ENCODE measurements around the gene SYTL4.

Gene SYTL4

GRCh38 chrX:100672966-100673365, 59.0 kb downstream of the SYTL4 start:
- Histone ChIP-seq H3K79me2 (ENCODE audit: control insufficient read depth, insufficient read depth, low read length, unreplicated experiment) (no peaks in the 10 kb centered on the region), H3K4me3 (ENCODE audit: low read depth, low read length) (no peak overlapping the region), H3K4me1 (ENCODE audit: control insufficient read depth, insufficient read depth, low read length, unreplicated experiment) (peaks cover 30% of the 10 kb centered on the region), H3K27me3 (ENCODE audit: insufficient read depth, low read length) (no peaks in the 10 kb centered on the region), H3K36me3 (ENCODE audit: insufficient read depth, low read length) (peaks cover 9% of the 10 kb centered on the region; the same call in 1 of the 2 replicates), H3K27ac (ENCODE audit: low read depth, low read length) (peak overlapping the region; percentile 81), H2AFZ (ENCODE audit: low read length, unreplicated experiment) (no peak overlapping the region)

GRCh38 chrX:100663642-100664041, 68.3 kb downstream of the SYTL4 start:
- Histone ChIP-seq H3K4me1 (ENCODE audit: control insufficient read depth, insufficient read depth, low read length, unreplicated experiment) (peaks cover 27% of the 10 kb centered on the region), H3K27ac (ENCODE audit: low read depth, low read length) (no peak overlapping the region), H3K27me3 (ENCODE audit: insufficient read depth, low read length) (no peaks in the 10 kb centered on the region), H2AFZ (ENCODE audit: low read length, unreplicated experiment) (no peak overlapping the region), H3K4me3 (ENCODE audit: low read depth, low read length) (no peak overlapping the region), H3K36me3 (ENCODE audit: insufficient read depth, low read length) (peaks cover 12% of the 10 kb centered on the region), H3K79me2 (ENCODE audit: control insufficient read depth, insufficient read depth, low read length, unreplicated experiment) (peaks cover 6% of the 10 kb centered on the region)

GRCh38 chrX:100662796-100663195, 69.1 kb downstream of the SYTL4 start:
- no peak overlapping the region for H3K4me3 ChIP-seq (ENCODE audit: low read depth, low read length)
- peaks cover 12% of the 10 kb centered on the region for H3K36me3 ChIP-seq (ENCODE audit: insufficient read depth, low read length)
- H2AFZ ChIP-seq (ENCODE audit: low read length, unreplicated experiment) = no peak overlapping the region
- peaks cover 33% of the 10 kb centered on the region for H3K4me1 ChIP-seq (ENCODE audit: control insufficient read depth, insufficient read depth, low read length, unreplicated experiment)
- no peaks in the 10 kb centered on the region for H3K27me3 ChIP-seq (ENCODE audit: insufficient read depth, low read length)
- H3K27ac ChIP-seq (ENCODE audit: low read depth, low read length) = peak overlapping the region; percentile 44; the same call in 1 of the 2 replicates
- H3K79me2 ChIP-seq (ENCODE audit: control insufficient read depth, insufficient read depth, low read length, unreplicated experiment) = peaks cover 6% of the 10 kb centered on the region

GRCh38 chrX:100662170-100662569, 69.8 kb downstream of the SYTL4 start:
- H3K36me3 ChIP-seq (ENCODE audit: insufficient read depth, low read length) = peaks cover 12% of the 10 kb centered on the region
- no peak overlapping the region for H3K4me3 ChIP-seq (ENCODE audit: low read depth, low read length)
- no peaks in the 10 kb centered on the region for H3K27me3 ChIP-seq (ENCODE audit: insufficient read depth, low read length)
- H2AFZ ChIP-seq (ENCODE audit: low read length, unreplicated experiment) = no peak overlapping the region
- H3K79me2 ChIP-seq (ENCODE audit: control insufficient read depth, insufficient read depth, low read length, unreplicated experiment) = peaks cover 6% of the 10 kb centered on the region
- 0 out of 2 replicates have a peak overlapping the region, but pooled peaks have one; percentile 44 for H3K27ac ChIP-seq (ENCODE audit: low read depth, low read length)
- peaks cover 33% of the 10 kb centered on the region for H3K4me1 ChIP-seq (ENCODE audit: control insufficient read depth, insufficient read depth, low read length, unreplicated experiment)

GRCh38 chrX:100659431-100660137, 72.3 kb downstream of the SYTL4 start:
- no peak overlapping the region for H2AFZ ChIP-seq (ENCODE audit: low read length, unreplicated experiment)
- H3K79me2 ChIP-seq (ENCODE audit: control insufficient read depth, insufficient read depth, low read length, unreplicated experiment) = peaks cover 6% of the 10 kb centered on the region
- no peaks in the 10 kb centered on the region for H3K27me3 ChIP-seq (ENCODE audit: insufficient read depth, low read length)
- peaks cover 9% of the 10 kb centered on the region; the same call in 1 of the 2 replicates for H3K36me3 ChIP-seq (ENCODE audit: insufficient read depth, low read length)
- peaks cover 34% of the 10 kb centered on the region for H3K4me1 ChIP-seq (ENCODE audit: control insufficient read depth, insufficient read depth, low read length, unreplicated experiment)
- H3K4me3 ChIP-seq (ENCODE audit: low read depth, low read length) = no peak overlapping the region
- peak overlapping the region; percentile 18 for H3K27ac ChIP-seq (ENCODE audit: low read depth, low read length)

GRCh38 chrX:100658941-100659381, 73.0 kb downstream of the SYTL4 start:
- Histone ChIP-seq H3K79me2 (ENCODE audit: control insufficient read depth, insufficient read depth, low read length, unreplicated experiment) (peaks cover 6% of the 10 kb centered on the region), H3K36me3 (ENCODE audit: insufficient read depth, low read length) (peaks cover 9% of the 10 kb centered on the region; the same call in 1 of the 2 replicates), H3K4me3 (ENCODE audit: low read depth, low read length) (no peak overlapping the region), H3K27ac (ENCODE audit: low read depth, low read length) (peak overlapping the region; percentile 18), H3K4me1 (ENCODE audit: control insufficient read depth, insufficient read depth, low read length, unreplicated experiment) (peaks cover 39% of the 10 kb centered on the region), H3K27me3 (ENCODE audit: insufficient read depth, low read length) (no peaks in the 10 kb centered on the region), H2AFZ (ENCODE audit: low read length, unreplicated experiment) (no peak overlapping the region)

- Histone ChIP-seq H3K36me3 (ENCODE audit: insufficient read depth, low read length) (peaks cover 8% of the 10 kb centered on the region; the same call in 1 of the 2 replicates), H2AFZ (ENCODE audit: low read length, unreplicated experiment) (no peak overlapping the region), H3K79me2 (ENCODE audit: control insufficient read depth, insufficient read depth, low read length, unreplicated experiment) (peaks cover 9% of the 10 kb centered on the region), H3K4me1 (ENCODE audit: control insufficient read depth, insufficient read depth, low read length, unreplicated experiment) (peaks cover 29% of the 10 kb centered on the region), H3K27ac (ENCODE audit: low read depth, low read length) (peak overlapping the region; percentile 23; the same call in 1 of the 2 replicates), H3K4me3 (ENCODE audit: low read depth, low read length) (no peak overlapping the region), H3K27me3 (ENCODE audit: insufficient read depth, low read length) (no peaks in the 10 kb centered on the region)
These were observed 77.7 kb downstream of the SYTL4 start for GRCh38 chrX:100654261-100654660.

- no peak overlapping the region for H2AFZ ChIP-seq (ENCODE audit: low read length, unreplicated experiment)
- no peak overlapping the region for H3K4me3 ChIP-seq (ENCODE audit: low read depth, low read length)
- peaks cover 8% of the 10 kb centered on the region; the same call in 1 of the 2 replicates for H3K36me3 ChIP-seq (ENCODE audit: insufficient read depth, low read length)
- H3K27ac ChIP-seq (ENCODE audit: low read depth, low read length) = no peak overlapping the region
- H3K79me2 ChIP-seq (ENCODE audit: control insufficient read depth, insufficient read depth, low read length, unreplicated experiment) = peaks cover 10% of the 10 kb centered on the region
- no peaks in the 10 kb centered on the region for H3K27me3 ChIP-seq (ENCODE audit: insufficient read depth, low read length)
- peaks cover 35% of the 10 kb centered on the region for H3K4me1 ChIP-seq (ENCODE audit: control insufficient read depth, insufficient read depth, low read length, unreplicated experiment)
These were observed 79.7 kb downstream of the SYTL4 start for GRCh38 chrX:100652266-100652665.

- no peaks in the 10 kb centered on the region for H3K27me3 ChIP-seq (ENCODE audit: insufficient read depth, low read length)
- no peak overlapping the region for H3K4me3 ChIP-seq (ENCODE audit: low read depth, low read length)
- peak overlapping the region; percentile 99 for H3K27ac ChIP-seq (ENCODE audit: low read depth, low read length)
- peaks cover 18% of the 10 kb centered on the region for H3K79me2 ChIP-seq (ENCODE audit: control insufficient read depth, insufficient read depth, low read length, unreplicated experiment)
- H3K4me1 ChIP-seq (ENCODE audit: control insufficient read depth, insufficient read depth, low read length, unreplicated experiment) = peaks cover 48% of the 10 kb centered on the region
- no peak overlapping the region for H2AFZ ChIP-seq (ENCODE audit: low read length, unreplicated experiment)
- peaks cover 8% of the 10 kb centered on the region; the same call in 1 of the 2 replicates for H3K36me3 ChIP-seq (ENCODE audit: insufficient read depth, low read length)
These were observed 81.1 kb downstream of the SYTL4 start for GRCh38 chrX:100650841-100651240.

- Histone ChIP-seq H3K79me2 (ENCODE audit: control insufficient read depth, insufficient read depth, low read length, unreplicated experiment) (peaks cover 29% of the 10 kb centered on the region), H3K27me3 (ENCODE audit: insufficient read depth, low read length) (no peaks in the 10 kb centered on the region), H3K36me3 (ENCODE audit: insufficient read depth, low read length) (peaks cover 8% of the 10 kb centered on the region; the same call in 1 of the 2 replicates), H3K4me3 (ENCODE audit: low read depth, low read length) (peak overlapping the region; percentile 95), H3K4me1 (ENCODE audit: control insufficient read depth, insufficient read depth, low read length, unreplicated experiment) (peaks cover 51% of the 10 kb centered on the region), H2AFZ (ENCODE audit: low read length, unreplicated experiment) (no peak overlapping the region), H3K27ac (ENCODE audit: low read depth, low read length) (peak overlapping the region; percentile 99)
These were observed 82.2 kb downstream of the SYTL4 start for GRCh38 chrX:100649550-100650356.

Measured in ACC112 (cell line).